Activated CD8-positive, alpha-beta memory T cell treated with anti-CD3 and anti-CD28 coated beads, Interleukin-2, amount 50 U/mL, for 4 hours (primary cell): Measurements from ENCODE around the gene NPAT.

ENCODE experiments used
- DNase-seq: peaks from one replicate; pipeline ENCODE4 v3.0.0-alpha.2; 2020

The NPAT gene

GRCh38 chr11:108222574-108223347 is at the start of gene NPAT, which contains the start of gene ATM:
Gene NPAT, minus strand, starts transcription at chr11:108222638. Its CDS starts 102 bp downstream, at chr11:108222536.
Gene ATM, plus strand, starts transcription at chr11:108223067. Its CDS starts 4,558 bp downstream, at chr11:108227625.
- peak; percentile 96 for DNase-seq

GRCh38 chr11:108269583-108269982 is 47.1 kb upstream of the NPAT start:
- no peak for DNase-seq

GRCh38 chr11:108253176-108253575 is 30.7 kb upstream of the NPAT start:
- no peak for DNase-seq

- DNase-seq: no peak
Observed at GRCh38 chr11:108246885-108247284, 24.4 kb upstream of the NPAT start.

- DNase-seq: no peak
Observed at GRCh38 chr11:108246308-108246707, 23.9 kb upstream of the NPAT start.

- no peak for DNase-seq
Observed at GRCh38 chr11:108242422-108242821, 20.0 kb upstream of the NPAT start.

- DNase-seq: peak; percentile 34
Observed at GRCh38 chr11:108241330-108242037, 19.0 kb upstream of the NPAT start.

- no peak for DNase-seq
Observed at GRCh38 chr11:108239076-108239475, 16.6 kb upstream of the NPAT start.

- DNase-seq: no peak
Observed at GRCh38 chr11:108237058-108237481, 14.6 kb upstream of the NPAT start.

- no peak for DNase-seq
Observed at GRCh38 chr11:108235633-108236032, 13.2 kb upstream of the NPAT start.

- DNase-seq: no peak
Observed at GRCh38 chr11:108235192-108235591, 12.8 kb upstream of the NPAT start.

- no peak for DNase-seq
Observed at GRCh38 chr11:108233277-108233945, 11.0 kb upstream of the NPAT start.

- no peak for DNase-seq
Observed at GRCh38 chr11:108228251-108228650, 5.8 kb upstream of the NPAT start.

- no peak for DNase-seq
Observed at GRCh38 chr11:108226036-108226435, 3.6 kb upstream of the NPAT start.

GRCh38 chr11:108224911-108225786 is 2.7 kb upstream of the NPAT start:
- DNase-seq: peak; percentile 29

- DNase-seq: no peak
Observed at GRCh38 chr11:108224366-108224765, 1.9 kb upstream of the NPAT start.

- no peak for DNase-seq
Observed at GRCh38 chr11:108223348-108224149, 1.1 kb upstream of the NPAT start.

- DNase-seq: no peak
Observed at GRCh38 chr11:108221911-108222573, 396 bp downstream of the NPAT start.

GRCh38 chr11:108221371-108221770 is 1.1 kb downstream of the NPAT start:
- DNase-seq: no peak

GRCh38 chr11:108220721-108221336 is 1.6 kb downstream of the NPAT start:
- DNase-seq: no peak
